ENCODE measurements around the gene UBA7.
"Not testable (repeated sequence)": the region's sequence is repeated elsewhere in the genome, so short reads cannot be mapped to it uniquely, and the experiment has no call there.

Gene UBA7

GRCh38 chr3:49804141-49805041, 9.4 kb downstream of the UBA7 start:
- DNase-seq = no peak

GRCh38 chr3:49803465-49804140, 10.2 kb downstream of the UBA7 start:
- peak; percentile 18 for DNase-seq

GRCh38 chr3:49802719-49803464, 10.9 kb downstream of the UBA7 start, which contains the start of gene INKA1:
Gene INKA1 (plus strand): TSS chr3:49803261. CDS start chr3:49803393, 132 bp downstream.
- peak; percentile 49 for DNase-seq

- DNase-seq = no peak
These were observed 12.6 kb downstream of the UBA7 start for GRCh38 chr3:49801160-49801559.

GRCh38 chr3:49799761-49800160, 14.0 kb downstream of the UBA7 start, which contains the start of gene CDHR4:
Gene CDHR4 (minus strand): TSS chr3:49799873. CDS start chr3:49799812, 61 bp downstream.
- DNase-seq = no peak

- DNase-seq = no peak
These were observed 14.6 kb downstream of the UBA7 start for GRCh38 chr3:49799105-49799504.

- DNase-seq = no peak
These were observed 18.5 kb downstream of the UBA7 start for GRCh38 chr3:49794926-49795905.

- DNase-seq = no peak
These were observed 19.3 kb downstream of the UBA7 start for GRCh38 chr3:49794431-49794830.

GRCh38 chr3:49793486-49794085, 20.2 kb downstream of the UBA7 start:
- DNase-seq = no peak

- no peak for DNase-seq
These were observed 21.2 kb downstream of the UBA7 start for GRCh38 chr3:49792371-49793150.

- no peak for DNase-seq
These were observed 22.2 kb downstream of the UBA7 start for GRCh38 chr3:49791571-49791970.

- no peak for DNase-seq
These were observed 22.9 kb downstream of the UBA7 start for GRCh38 chr3:49790626-49791411.

GRCh38 chr3:49788056-49788455, 25.7 kb downstream of the UBA7 start:
- no peak for DNase-seq

GRCh38 chr3:49787536-49787935, 26.2 kb downstream of the UBA7 start:
- no peak for DNase-seq

- no peak for DNase-seq
These were observed 26.6 kb downstream of the UBA7 start for GRCh38 chr3:49787182-49787464.

- peak; percentile 90 for DNase-seq
These were observed 27.2 kb downstream of the UBA7 start, which contains the start of gene IP6K1 for GRCh38 chr3:49786357-49787181. Gene IP6K1 (minus strand): TSS chr3:49786542. CDS start chr3:49748040, 38,502 bp downstream.

GRCh38 chr3:49785565-49786356, 28.0 kb downstream of the UBA7 start:
- no peak for DNase-seq

- DNase-seq = not testable (repeated sequence)
These were observed 31.5 kb downstream of the UBA7 start for GRCh38 chr3:49782277-49782676.
